ENCODE results near the gene ZSWIM5.

ZSWIM5 gene

DNA sequence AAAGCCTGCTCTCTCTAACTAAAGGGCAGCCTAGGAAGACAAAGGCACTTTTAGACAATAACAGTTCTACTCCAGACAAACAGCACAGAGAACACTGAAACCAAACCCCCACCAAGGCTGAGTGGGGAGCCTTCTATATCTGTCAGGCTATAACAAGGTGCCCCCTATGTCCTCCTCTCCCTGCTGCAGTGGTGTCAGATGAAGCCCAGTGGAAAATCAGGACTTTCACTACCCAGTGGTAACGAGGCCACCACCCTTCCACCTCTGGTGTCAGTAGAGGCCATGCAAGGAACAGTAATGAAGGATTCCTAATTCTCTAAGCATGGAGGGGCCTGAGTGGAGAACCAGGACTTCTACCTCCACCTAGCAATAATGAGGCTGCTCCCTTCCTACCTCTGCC is 83.7 kb downstream of the ZSWIM5 start:
- Histone ChIP-seq H3K4me3 (ENCODE audit: low read depth, low read length) (no peak overlapping the region), H2BK12ac (ENCODE audit: low read length) (no peak overlapping the region), H3K23ac (ENCODE audit: low read length) (no peak overlapping the region), H2BK5ac (ENCODE audit: low read depth, low read length, poor library complexity) (no peak overlapping the region), H4K91ac (ENCODE audit: low read depth, low read length) (no peak overlapping the region), H3K9ac (ENCODE audit: low read length) (no peak overlapping the region), H3K36me3 (ENCODE audit: control insufficient read depth in 1 of 2, insufficient read depth in 2 of 2, low read length in 2 of 2) (no peaks in the 10 kb centered on the region), H3K14ac (ENCODE audit: low read length) (no peak overlapping the region), H3K4ac (ENCODE audit: low read depth, low read length) (no peak overlapping the region), H2AK5ac (ENCODE audit: low read length) (no peak overlapping the region), H3K18ac (ENCODE audit: low read length) (no peak overlapping the region), H3K9me3 (ENCODE audit: insufficient read depth, low read depth, low read length) (peaks cover 2% of the 10 kb centered on the region), H3K79me2 (ENCODE audit: control insufficient read depth, insufficient read depth, low read length, poor library complexity) (no peaks in the 10 kb centered on the region), H3K4me2 (ENCODE audit: low read length) (no peak overlapping the region), H3K27ac (ENCODE audit: low read depth, low read length) (no peak overlapping the region), H4K12ac (ENCODE audit: low read depth, low read length) (no peak overlapping the region), H3K4me1 (ENCODE audit: control insufficient read depth in 1 of 2, insufficient read depth in 2 of 2, low read length in 2 of 2) (peaks cover 3 to 4% of the 10 kb centered on the region in 2 experiments), H3K27me3 (ENCODE audit: insufficient read depth, low read length) (no peaks in the 10 kb centered on the region), H2BK120ac (ENCODE audit: insufficient read depth, low read length, poor library complexity) (no peak overlapping the region), H3K79me1 (ENCODE audit: low read length) (no peaks in the 10 kb centered on the region), H4K8ac (ENCODE audit: low read depth, low read length) (no peak overlapping the region), H2AFZ (ENCODE audit: insufficient read depth, low read length, poor library complexity) (no peak overlapping the region)
- no peak for DNase-seq
- WGBS (ENCODE audit: extremely low coverage, insufficient coverage, insufficient read length): no CpG with 5 or more reads among the region's 1 CpG

DNA sequence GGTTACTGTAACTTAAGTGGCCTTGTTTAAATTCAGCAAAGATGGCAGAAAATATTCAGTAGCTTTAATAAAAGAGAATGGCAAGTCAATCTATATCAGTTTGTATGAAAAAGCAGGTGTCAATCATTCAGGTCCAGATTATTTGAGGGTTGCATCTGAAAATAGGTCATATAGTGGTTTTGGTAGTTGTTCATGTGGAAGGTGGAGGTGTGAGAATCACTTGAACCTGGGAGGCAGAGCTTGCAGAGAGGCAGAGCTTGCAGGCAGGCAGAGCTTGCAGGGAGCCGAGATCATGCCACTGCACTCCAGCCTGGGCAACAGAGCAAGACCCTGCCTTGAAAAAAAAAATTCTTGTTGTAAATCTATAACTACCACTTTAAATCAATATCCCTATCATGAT is 88.6 kb downstream of the ZSWIM5 start:
- no peak for DNase-seq
- no peak overlapping the region for H3K4ac ChIP-seq (ENCODE audit: low read depth, low read length)
- H4K8ac ChIP-seq (ENCODE audit: low read depth, low read length): no peak overlapping the region
- H3K14ac ChIP-seq (ENCODE audit: low read length): no peak overlapping the region
- no peak overlapping the region for H3K4me3 ChIP-seq (ENCODE audit: low read depth, low read length)
- H2BK12ac ChIP-seq (ENCODE audit: low read length): no peak overlapping the region
- no peaks in the 10 kb centered on the region for H3K79me1 ChIP-seq (ENCODE audit: low read length)
- H3K4me2 ChIP-seq (ENCODE audit: low read length): no peak overlapping the region
- H3K27ac ChIP-seq (ENCODE audit: low read depth, low read length): no peak overlapping the region
- H3K23ac ChIP-seq (ENCODE audit: low read length): no peak overlapping the region
- no peak overlapping the region for H3K9ac ChIP-seq (ENCODE audit: low read length)
- no peak overlapping the region for H3K18ac ChIP-seq (ENCODE audit: low read length)
- no peak overlapping the region for H2BK5ac ChIP-seq (ENCODE audit: low read depth, low read length, poor library complexity)
- no peak overlapping the region for H2AK5ac ChIP-seq (ENCODE audit: low read length)
- H4K91ac ChIP-seq (ENCODE audit: low read depth, low read length): no peak overlapping the region
- H3K36me3 ChIP-seq (ENCODE audit: control insufficient read depth in 1 of 2, insufficient read depth in 2 of 2, low read length in 2 of 2): no peaks in the 10 kb centered on the region
- no peak overlapping the region for H4K12ac ChIP-seq (ENCODE audit: low read depth, low read length)
- no peak overlapping the region for H2BK120ac ChIP-seq (ENCODE audit: insufficient read depth, low read length, poor library complexity)
- peaks cover 3% of the 10 kb centered on the region for H3K9me3 ChIP-seq (ENCODE audit: insufficient read depth, low read depth, low read length)
- no CpG with 5 or more reads among the region's 1 CpG for WGBS (ENCODE audit: extremely low coverage, insufficient coverage, insufficient read length)
- no peaks in the 10 kb centered on the region for H3K27me3 ChIP-seq (ENCODE audit: insufficient read depth, low read length)
- no peak overlapping the region for H2AFZ ChIP-seq (ENCODE audit: insufficient read depth, low read length, poor library complexity)
- H3K79me2 ChIP-seq (ENCODE audit: control insufficient read depth, insufficient read depth, low read length, poor library complexity): no peaks in the 10 kb centered on the region
- peaks cover 1 to 2% of the 10 kb centered on the region in 2 experiments for H3K4me1 ChIP-seq (ENCODE audit: control insufficient read depth in 1 of 2, insufficient read depth in 2 of 2, low read length in 2 of 2)

DNA sequence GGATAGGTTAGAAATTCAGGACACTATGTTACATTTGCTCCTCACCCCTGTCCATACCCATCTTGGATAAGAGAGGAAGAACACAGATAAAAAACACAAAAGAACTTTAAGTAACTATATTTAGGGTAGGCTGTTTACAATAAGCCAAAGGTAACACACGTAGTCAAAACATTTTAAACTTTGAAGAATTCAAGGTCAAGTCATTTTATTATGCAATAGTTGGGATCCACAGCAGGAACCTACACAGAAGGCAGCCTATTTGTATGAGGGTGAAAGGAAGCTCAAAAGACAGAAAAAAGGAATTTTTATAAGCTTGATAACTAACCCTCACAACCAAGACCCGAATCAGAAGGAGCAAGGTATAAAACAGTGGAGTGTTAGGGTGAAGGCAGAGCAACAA is 89.6 kb downstream of the ZSWIM5 start:
- H4K12ac ChIP-seq (ENCODE audit: low read depth, low read length): no peak overlapping the region
- no CpG with 5 or more reads among the region's 2 CpGs for WGBS (ENCODE audit: extremely low coverage, insufficient coverage, insufficient read length)
- no peak overlapping the region for H3K27ac ChIP-seq (ENCODE audit: low read depth, low read length)

DNA sequence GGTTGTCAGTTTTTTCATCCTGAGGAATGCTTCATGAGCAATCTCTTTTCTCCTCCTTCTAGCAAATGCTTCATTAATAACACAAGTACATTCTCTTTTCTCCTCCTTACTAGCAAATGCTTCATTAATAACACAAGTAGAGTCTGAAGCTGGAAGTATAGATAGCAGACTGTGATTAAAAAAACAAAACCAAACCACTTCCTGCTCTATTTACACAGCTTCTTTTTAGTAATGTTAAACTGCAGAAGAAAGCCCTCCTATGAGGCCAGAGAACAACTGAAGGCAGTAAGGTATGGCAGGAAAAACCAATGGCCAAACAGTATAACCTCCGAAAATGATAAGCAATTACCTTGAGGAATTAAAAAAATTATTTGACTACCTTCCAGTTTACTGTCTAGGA is 90.1 kb downstream of the ZSWIM5 start:
- H4K8ac ChIP-seq (ENCODE audit: low read depth, low read length): no peak overlapping the region
- no peak overlapping the region for H3K4ac ChIP-seq (ENCODE audit: low read depth, low read length)
- H4K91ac ChIP-seq (ENCODE audit: low read depth, low read length): no peak overlapping the region

More for the DNA sequence above, 89.6 kb downstream of the ZSWIM5 start:
- H4K91ac ChIP-seq (ENCODE audit: low read depth, low read length): no peak overlapping the region
- no peak overlapping the region for H2AK5ac ChIP-seq (ENCODE audit: low read length)
- no peak overlapping the region for H2AFZ ChIP-seq (ENCODE audit: insufficient read depth, low read length, poor library complexity)
- H3K79me2 ChIP-seq (ENCODE audit: control insufficient read depth, insufficient read depth, low read length, poor library complexity): no peaks in the 10 kb centered on the region
- H3K27me3 ChIP-seq (ENCODE audit: insufficient read depth, low read length): no peaks in the 10 kb centered on the region
- no peaks in the 10 kb centered on the region for H3K4me1 ChIP-seq (ENCODE audit: control insufficient read depth in 1 of 2, insufficient read depth in 2 of 2, low read length in 2 of 2)
- no peak overlapping the region for H4K8ac ChIP-seq (ENCODE audit: low read depth, low read length)
- H3K14ac ChIP-seq (ENCODE audit: low read length): no peak overlapping the region
- peaks cover 2% of the 10 kb centered on the region for H3K9me3 ChIP-seq (ENCODE audit: insufficient read depth, low read depth, low read length)
- H3K4me2 ChIP-seq (ENCODE audit: low read length): no peak overlapping the region
- H3K23ac ChIP-seq (ENCODE audit: low read length): no peak overlapping the region
- no peak overlapping the region for H2BK5ac ChIP-seq (ENCODE audit: low read depth, low read length, poor library complexity)
- H3K18ac ChIP-seq (ENCODE audit: low read length): no peak overlapping the region
- H3K79me1 ChIP-seq (ENCODE audit: low read length): no peaks in the 10 kb centered on the region
- DNase-seq: no peak
- no peak overlapping the region for H3K9ac ChIP-seq (ENCODE audit: low read length)
- H3K4ac ChIP-seq (ENCODE audit: low read depth, low read length): no peak overlapping the region
- no peak overlapping the region for H3K4me3 ChIP-seq (ENCODE audit: low read depth, low read length)
- no peaks in the 10 kb centered on the region for H3K36me3 ChIP-seq (ENCODE audit: control insufficient read depth in 1 of 2, insufficient read depth in 2 of 2, low read length in 2 of 2)
- no peak overlapping the region for H2BK12ac ChIP-seq (ENCODE audit: low read length)
- H2BK120ac ChIP-seq (ENCODE audit: insufficient read depth, low read length, poor library complexity): no peak overlapping the region

More for the DNA sequence above, 90.1 kb downstream of the ZSWIM5 start:
- Histone ChIP-seq H3K9ac (ENCODE audit: low read length) (no peak overlapping the region), H4K12ac (ENCODE audit: low read depth, low read length) (no peak overlapping the region), H2AFZ (ENCODE audit: insufficient read depth, low read length, poor library complexity) (no peak overlapping the region), H3K4me3 (ENCODE audit: low read depth, low read length) (no peak overlapping the region), H3K14ac (ENCODE audit: low read length) (no peak overlapping the region), H3K4me2 (ENCODE audit: low read length) (no peak overlapping the region), H3K27ac (ENCODE audit: low read depth, low read length) (no peak overlapping the region), H3K4me1 (ENCODE audit: control insufficient read depth in 1 of 2, insufficient read depth in 2 of 2, low read length in 2 of 2) (no peaks in the 10 kb centered on the region), H3K27me3 (ENCODE audit: insufficient read depth, low read length) (no peaks in the 10 kb centered on the region), H2AK5ac (ENCODE audit: low read length) (no peak overlapping the region), H2BK120ac (ENCODE audit: insufficient read depth, low read length, poor library complexity) (no peak overlapping the region), H3K79me2 (ENCODE audit: control insufficient read depth, insufficient read depth, low read length, poor library complexity) (no peaks in the 10 kb centered on the region), H2BK5ac (ENCODE audit: low read depth, low read length, poor library complexity) (no peak overlapping the region), H3K9me3 (ENCODE audit: insufficient read depth, low read depth, low read length) (peaks cover 2% of the 10 kb centered on the region), H3K36me3 (ENCODE audit: control insufficient read depth in 1 of 2, insufficient read depth in 2 of 2, low read length in 2 of 2) (no peaks in the 10 kb centered on the region), H3K23ac (ENCODE audit: low read length) (no peak overlapping the region), H3K18ac (ENCODE audit: low read length) (no peak overlapping the region), H2BK12ac (ENCODE audit: low read length) (no peak overlapping the region), H3K79me1 (ENCODE audit: low read length) (no peaks in the 10 kb centered on the region)
- WGBS (ENCODE audit: extremely low coverage, insufficient coverage, insufficient read length): no CpG with 5 or more reads among the region's 1 CpG
- DNase-seq: no peak

All from trophoblast cell (in vitro differentiated cells and primary cell).